ENCODE measurements around the gene GGA1. TPM values are rescaled to one million over a fixed set of nuclear protein-coding genes. Genes with fewer than 3 reads are reported as not detected.

The GGA1 gene
- total RNA-seq, 1 donor from 2014 or later, result 56.1 TPM

- Mint-ChIP-seq H3K9me3 (ENCODE audit: unreplicated experiment) (no peaks in the 10 kb centered on the region), H3K4me3 (ENCODE audit: unreplicated experiment) (peak overlapping the region; percentile 74), H3K36me3 (ENCODE audit: unreplicated experiment) (no peaks in the 10 kb centered on the region), H3K27ac (ENCODE audit: unreplicated experiment) (peak overlapping the region; percentile 44), H3K4me1 (ENCODE audit: unreplicated experiment) (peaks cover 40% of the 10 kb centered on the region), H3K27me3 (ENCODE audit: unreplicated experiment) (no peaks in the 10 kb centered on the region)
- no peak for DNase-seq (ENCODE audit: extremely low spot score, unreplicated experiment)
- TF ChIP-seq, protein P1, sequence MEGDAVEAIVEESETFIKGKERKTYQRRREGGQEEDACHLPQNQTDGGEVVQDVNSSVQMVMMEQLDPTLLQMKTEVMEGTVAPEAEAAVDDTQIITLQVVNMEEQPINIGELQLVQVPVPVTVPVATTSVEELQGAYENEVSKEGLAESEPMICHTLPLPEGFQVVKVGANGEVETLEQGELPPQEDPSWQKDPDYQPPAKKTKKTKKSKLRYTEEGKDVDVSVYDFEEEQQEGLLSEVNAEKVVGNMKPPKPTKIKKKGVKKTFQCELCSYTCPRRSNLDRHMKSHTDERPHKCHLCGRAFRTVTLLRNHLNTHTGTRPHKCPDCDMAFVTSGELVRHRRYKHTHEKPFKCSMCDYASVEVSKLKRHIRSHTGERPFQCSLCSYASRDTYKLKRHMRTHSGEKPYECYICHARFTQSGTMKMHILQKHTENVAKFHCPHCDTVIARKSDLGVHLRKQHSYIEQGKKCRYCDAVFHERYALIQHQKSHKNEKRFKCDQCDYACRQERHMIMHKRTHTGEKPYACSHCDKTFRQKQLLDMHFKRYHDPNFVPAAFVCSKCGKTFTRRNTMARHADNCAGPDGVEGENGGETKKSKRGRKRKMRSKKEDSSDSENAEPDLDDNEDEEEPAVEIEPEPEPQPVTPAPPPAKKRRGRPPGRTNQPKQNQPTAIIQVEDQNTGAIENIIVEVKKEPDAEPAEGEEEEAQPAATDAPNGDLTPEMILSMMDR (IDR thresholded peaks at IDR 0.05), result no peak
These were observed 31.3 kb downstream of the GGA1 start for GRCh38 chr22:37639771-37640590.

DNA sequence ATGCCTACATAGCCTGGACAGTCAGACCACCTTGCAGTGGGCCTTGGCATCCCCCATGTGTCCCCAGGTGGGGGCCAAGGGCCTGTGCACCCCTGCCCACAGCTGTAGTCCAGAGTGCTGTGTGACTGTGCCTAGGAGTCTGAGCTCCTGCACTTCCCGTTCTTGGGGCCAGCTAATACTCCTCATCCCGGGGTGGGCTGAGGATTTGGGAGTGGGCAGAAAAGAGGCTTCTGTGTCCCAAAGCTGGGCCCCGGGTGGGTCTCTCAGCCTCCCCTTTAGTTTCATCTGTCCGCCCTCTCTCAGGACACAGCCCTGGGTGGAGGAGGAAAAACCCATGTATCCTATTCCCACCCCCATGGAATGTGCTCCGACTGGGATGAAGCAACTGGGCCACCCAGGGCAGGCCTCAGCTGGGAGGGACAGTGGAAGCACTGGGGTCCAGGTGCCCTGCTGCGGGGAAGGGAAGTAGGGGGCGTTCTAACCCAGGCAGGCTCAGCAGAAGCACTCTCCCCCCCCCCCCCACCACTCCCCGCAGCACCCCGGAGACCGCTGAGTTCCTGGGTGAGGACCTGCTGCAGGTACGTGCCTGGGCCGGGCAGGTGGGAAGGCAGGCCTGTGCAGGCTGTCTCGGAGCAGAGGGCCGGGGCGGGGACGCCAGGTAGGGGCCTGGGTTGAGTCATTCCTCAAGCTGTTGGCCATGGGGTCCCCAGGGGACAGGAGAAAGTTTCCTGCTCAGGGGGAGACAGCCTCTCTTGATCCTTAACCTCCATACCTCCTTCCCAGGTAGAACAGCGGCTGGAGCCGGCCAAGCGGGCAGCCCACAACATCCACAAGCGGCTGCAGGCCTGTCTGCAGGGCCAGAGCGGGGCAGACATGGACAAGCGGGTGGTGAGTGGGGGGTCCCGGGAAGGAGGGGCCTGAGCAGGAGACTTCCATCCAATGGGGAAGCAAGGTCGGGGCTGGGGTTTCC lies 32.2 kb downstream of the GGA1 start:
- TF ChIP-seq, protein P1 (IDR thresholded peaks at IDR 0.05), result no peak
- no peaks in the 10 kb centered on the region for H3K9me3 Mint-ChIP-seq (ENCODE audit: unreplicated experiment)
- peaks cover 40% of the 10 kb centered on the region for H3K4me1 Mint-ChIP-seq (ENCODE audit: unreplicated experiment)
- H3K36me3 Mint-ChIP-seq (ENCODE audit: unreplicated experiment), result no peaks in the 10 kb centered on the region
- H3K4me3 Mint-ChIP-seq (ENCODE audit: unreplicated experiment), result peak overlapping the region; percentile 74
- no peak for DNase-seq (ENCODE audit: extremely low spot score, unreplicated experiment)
- H3K27ac Mint-ChIP-seq (ENCODE audit: unreplicated experiment), result no peak overlapping the region
- no peaks in the 10 kb centered on the region for H3K27me3 Mint-ChIP-seq (ENCODE audit: unreplicated experiment)

DNA sequence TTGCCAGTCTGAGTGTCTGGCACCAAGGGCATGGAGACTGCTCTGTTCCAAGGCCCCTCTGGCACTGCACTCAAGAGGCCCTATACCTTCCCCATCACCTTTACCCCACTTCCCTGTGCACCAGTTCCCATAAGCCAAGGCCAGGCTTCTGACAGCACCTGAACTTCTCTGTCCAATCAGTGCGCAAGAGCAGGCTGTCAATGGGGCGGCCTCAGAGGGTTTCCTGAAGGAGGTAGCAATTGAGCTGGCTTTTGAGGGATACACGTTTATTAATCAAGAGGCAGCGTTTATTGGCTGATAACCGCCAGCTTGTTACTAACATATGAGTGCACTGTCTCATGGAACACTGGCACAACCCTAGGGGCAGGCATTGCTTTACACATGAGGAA lies 32.9 kb downstream of the GGA1 start:
- no peaks in the 10 kb centered on the region for H3K36me3 Mint-ChIP-seq (ENCODE audit: unreplicated experiment)
- DNase-seq (ENCODE audit: extremely low spot score, unreplicated experiment), result no peak
- no peak overlapping the region for H3K4me3 Mint-ChIP-seq (ENCODE audit: unreplicated experiment)
- no peak overlapping the region for H3K27ac Mint-ChIP-seq (ENCODE audit: unreplicated experiment)
- H3K27me3 Mint-ChIP-seq (ENCODE audit: unreplicated experiment), result no peaks in the 10 kb centered on the region
- H3K9me3 Mint-ChIP-seq (ENCODE audit: unreplicated experiment), result no peaks in the 10 kb centered on the region
- H3K4me1 Mint-ChIP-seq (ENCODE audit: unreplicated experiment), result peaks cover 33% of the 10 kb centered on the region
- TF ChIP-seq, protein P1 (IDR thresholded peaks at IDR 0.05), result no peak

GRCh38 chr22:37643225-37643847 lies 34.7 kb downstream of the GGA1 start:
- Mint-ChIP-seq H3K4me3 (ENCODE audit: unreplicated experiment) (no peak overlapping the region), H3K27ac (ENCODE audit: unreplicated experiment) (no peak overlapping the region)
- DNase-seq (ENCODE audit: extremely low spot score, unreplicated experiment), result peak; percentile 96

More at GRCh38 chr22:37643225-37643847, 34.7 kb downstream of the GGA1 start:
- Mint-ChIP-seq H3K9me3 (ENCODE audit: unreplicated experiment) (no peaks in the 10 kb centered on the region), H3K27me3 (ENCODE audit: unreplicated experiment) (no peaks in the 10 kb centered on the region), H3K36me3 (ENCODE audit: unreplicated experiment) (no peaks in the 10 kb centered on the region), H3K4me1 (ENCODE audit: unreplicated experiment) (peaks cover 20% of the 10 kb centered on the region)
- TF ChIP-seq, protein P1 (IDR thresholded peaks at IDR 0.05), result peak; percentile 91

Data from osteocyte (in vitro differentiated cells).